GM21367 (cell line): Measurements from ENCODE around the gene ZNF398.

Experiments
- ATAC-seq: cut with Tn5 transposase; IDR thresholded peaks from one replicate; pipeline ENCODE4 v1.9.1; 2021; ENCODE audit not compliant: unreplicated experiment

The ZNF398 gene

DNA sequence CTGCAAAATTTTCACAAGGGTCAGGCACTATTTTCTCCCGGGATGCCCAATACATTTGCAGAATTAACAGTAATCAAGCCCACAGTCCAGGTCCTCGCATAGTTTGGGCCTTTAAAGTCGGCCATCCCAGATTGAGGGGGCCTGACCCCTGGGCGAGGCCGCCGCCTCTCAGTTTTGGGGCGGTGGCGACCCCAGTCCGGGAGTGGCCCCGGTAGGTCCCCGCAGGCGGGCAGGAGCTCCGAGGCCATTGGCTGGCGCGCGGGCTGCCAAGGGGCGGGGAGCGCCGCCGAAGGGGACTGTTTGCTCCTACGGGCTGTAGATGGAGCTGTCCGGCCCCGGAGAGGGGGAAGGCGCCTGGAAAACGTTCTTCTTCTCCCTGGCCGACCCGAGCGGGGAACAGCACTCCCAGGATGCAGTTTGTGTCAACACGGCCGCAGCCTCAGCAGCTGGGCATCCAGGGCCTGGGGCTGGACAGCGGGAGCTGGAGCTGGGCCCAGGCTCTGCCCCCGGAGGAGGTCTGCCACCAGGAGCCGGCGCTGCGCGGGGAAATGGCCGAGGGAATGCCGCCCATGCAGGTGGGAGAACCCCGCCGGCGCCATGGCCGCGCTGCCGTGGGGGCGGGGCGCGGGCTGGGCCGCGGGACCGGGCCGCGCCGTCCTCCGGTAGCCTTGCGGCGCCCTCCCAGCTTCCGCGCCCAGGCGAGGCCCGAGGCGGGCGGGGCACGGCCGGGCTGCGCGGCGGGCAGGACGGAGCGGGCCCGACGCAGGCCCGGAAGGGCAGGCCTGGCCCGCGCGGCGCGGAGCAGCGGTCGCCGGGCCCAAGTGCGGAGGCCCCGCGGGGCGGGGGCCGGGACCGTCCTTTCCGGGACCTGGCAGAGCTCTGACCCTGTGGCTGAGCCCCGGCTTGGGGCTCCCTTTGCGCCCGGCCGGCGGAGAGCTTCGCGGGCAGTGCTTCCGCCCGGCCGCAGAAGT lies 48.2 kb downstream of the ZNF398 start, which contains the start of gene ZNF282:
TSS of gene ZNF282 (plus strand) at position 367 of the 971 bp plus-strand sequence. CDS start at position 411, 44 bp downstream.
- peak; percentile 83 for ATAC-seq

DNA sequence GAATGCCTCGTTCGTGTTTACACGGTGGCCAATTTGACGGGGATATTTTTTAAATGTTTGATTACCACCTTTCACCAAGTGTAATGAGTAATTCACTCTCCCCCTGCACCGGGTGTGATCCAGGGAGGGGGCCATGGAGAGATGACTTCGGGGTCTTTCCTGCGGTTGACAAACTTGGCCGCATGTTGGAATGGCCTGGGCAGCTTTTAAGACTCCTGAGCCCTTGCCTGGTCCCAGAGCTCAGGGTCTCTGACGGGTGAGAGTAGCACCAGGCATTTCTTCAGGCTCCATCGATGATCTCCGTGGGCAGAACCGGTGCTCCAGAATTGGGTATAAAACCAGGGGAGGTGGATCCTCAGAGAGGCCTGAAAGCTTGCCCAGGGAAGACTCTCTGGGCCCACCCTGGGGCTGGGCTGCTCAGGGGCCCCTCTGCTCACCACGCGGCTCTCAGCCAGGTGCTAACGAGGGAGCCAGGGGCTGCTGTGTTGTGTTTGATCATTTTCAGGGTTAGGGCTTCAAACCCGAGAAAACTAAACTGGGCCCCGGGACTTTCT lies 49.0 kb downstream of the ZNF398 start:
- ATAC-seq, result peak; percentile 4

DNA sequence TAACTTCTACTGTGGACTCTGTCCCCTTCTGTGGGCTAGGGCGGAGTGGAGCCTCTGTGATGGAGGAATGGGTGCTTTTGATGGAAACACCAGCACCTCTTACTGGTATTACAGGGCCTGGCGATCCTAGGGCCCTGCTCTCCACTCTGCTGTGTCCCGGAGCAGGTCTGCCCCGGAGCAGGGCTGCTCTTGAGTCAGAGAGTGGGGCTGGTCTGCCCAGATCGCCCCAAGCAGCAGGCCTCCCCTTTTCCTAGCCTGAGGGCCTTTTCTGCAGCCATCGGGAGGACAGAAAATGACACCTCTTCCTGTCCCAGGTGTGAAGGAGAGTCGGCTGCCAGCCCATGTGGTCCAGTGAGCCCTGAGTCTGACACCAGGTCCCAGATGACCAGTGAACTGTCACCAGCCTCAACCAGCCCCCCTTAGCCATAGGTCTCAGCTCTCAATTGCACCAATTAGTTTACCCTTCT lies 49.5 kb downstream of the ZNF398 start:
- peak; percentile 12 for ATAC-seq

DNA sequence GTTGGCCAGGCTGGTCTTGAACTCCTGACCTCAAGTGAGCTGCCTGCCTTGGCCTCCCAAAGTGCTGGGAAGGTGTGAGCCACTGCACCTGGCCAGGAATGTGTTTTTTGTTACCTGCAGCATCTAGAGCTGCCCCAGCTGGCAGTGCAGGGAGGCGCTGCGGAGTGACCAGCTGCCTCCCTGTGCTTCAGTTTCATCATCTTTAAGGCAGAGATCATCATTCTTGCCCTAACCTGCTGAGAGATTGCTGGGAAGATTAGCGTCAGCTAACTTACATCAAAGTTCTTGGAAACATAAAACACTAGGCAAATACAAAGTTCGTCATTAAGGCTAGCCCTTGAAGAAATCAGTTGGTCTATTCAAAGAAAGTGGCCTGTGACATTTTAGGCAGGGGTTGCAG lies 50.4 kb downstream of the ZNF398 start:
- ATAC-seq, result no peak

- no peak for ATAC-seq
Observed at GRCh38 chr7:149198161-149198816, 51.0 kb downstream of the ZNF398 start.

GRCh38 chr7:149199234-149199995 lies 52.2 kb downstream of the ZNF398 start:
- no peak for ATAC-seq

DNA sequence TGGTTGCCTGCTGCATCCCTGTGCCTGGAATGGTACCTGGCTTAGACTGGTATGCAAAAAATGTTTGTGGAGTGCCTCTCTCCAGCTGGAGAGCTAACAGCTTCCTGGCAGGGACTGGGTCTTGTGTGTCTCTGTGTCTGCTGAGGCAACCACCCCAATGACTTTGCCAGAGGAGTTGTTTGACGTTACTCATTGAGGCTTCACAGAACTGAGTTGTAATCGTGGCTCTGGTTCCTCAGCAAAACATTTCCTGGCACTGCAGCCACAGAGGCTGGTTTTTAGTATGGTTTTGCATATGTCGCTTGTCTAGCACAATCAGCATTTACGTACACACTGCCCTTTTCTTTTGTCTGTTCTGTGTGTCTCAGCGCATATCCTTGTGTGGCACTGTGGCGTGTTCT lies 55.6 kb downstream of the ZNF398 start:
- ATAC-seq, result no peak

GRCh38 chr7:149205690-149206381 lies 58.6 kb downstream of the ZNF398 start:
- no peak for ATAC-seq

DNA sequence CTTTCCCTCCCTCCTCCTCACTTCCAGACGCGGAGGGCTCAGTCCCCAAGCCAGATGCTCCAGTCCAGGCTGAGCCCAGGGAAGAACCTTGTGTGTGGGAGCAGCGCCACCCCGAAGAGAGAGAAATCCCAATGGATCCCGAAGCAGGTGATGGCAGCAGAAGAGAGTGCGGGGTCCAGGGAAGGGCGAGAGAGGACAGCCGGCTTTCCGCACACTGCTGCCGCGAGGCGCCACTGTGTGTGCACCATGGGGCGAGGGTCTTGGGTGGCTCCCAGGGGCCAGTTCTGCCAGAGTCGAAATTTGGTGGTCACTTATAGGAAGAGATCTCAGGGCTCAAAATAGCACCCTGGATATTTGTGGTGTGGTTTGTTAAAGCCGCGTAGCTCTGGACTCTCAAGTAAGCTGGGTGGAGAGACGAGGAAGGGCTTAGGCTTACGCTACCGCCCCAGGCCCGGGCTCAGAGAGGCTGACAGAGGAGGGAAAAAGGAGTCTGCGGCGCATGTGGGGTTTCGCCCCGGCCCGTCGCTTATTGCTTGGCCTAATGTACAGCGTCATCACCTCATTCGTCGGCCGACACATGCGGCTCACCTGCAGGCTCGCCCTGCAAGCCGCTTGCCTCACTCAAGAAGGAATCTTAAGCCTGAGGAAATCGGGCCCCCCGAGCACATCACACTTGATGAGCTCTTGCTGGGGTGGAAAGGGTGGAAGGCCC lies 60.2 kb downstream of the ZNF398 start:
- ATAC-seq, result no peak

DNA sequence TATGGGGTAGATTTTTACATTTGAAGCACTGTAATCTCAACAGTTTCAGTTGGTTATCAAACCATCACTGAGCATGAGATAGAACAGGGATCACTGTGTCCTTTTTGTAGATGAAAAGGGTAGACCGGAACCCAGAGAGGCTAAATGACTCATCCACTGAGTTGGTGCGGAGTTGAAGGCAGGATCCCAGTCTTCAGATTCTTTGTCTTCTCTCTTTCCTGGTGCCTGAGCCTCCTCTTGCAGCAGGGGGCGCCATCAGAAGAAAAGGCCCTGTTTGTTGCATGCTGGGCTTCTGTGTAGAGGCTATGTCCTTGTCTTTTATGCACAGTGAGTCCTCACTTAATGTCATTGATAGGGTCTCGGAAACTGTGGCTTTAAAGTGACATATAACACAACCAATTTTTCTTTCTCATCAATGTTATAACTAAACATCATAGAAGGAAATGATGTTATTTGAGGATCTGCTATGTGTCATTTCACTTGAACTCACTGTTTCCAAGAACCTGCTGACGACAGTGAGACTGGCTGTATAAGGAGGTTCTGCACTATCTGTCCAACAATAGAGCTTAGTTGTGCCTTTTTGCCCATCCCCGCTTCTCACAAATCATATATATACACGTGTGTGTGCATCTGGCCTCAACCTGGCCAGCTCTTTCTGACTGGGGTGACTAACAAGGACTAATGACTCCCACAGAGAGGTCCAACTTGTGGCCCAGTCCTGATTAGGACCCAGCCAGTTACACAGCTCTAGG lies 62.4 kb downstream of the ZNF398 start:
- ATAC-seq, result peak; percentile 69

GRCh38 chr7:149210551-149210950 lies 63.3 kb downstream of the ZNF398 start:
- no peak for ATAC-seq

- ATAC-seq, result no peak
Observed at GRCh38 chr7:149214020-149214720, 66.9 kb downstream of the ZNF398 start.

- ATAC-seq, result no peak
Observed at GRCh38 chr7:149216402-149216801, 69.1 kb downstream of the ZNF398 start.

GRCh38 chr7:149217570-149217969 lies 70.3 kb downstream of the ZNF398 start:
- no peak for ATAC-seq

DNA sequence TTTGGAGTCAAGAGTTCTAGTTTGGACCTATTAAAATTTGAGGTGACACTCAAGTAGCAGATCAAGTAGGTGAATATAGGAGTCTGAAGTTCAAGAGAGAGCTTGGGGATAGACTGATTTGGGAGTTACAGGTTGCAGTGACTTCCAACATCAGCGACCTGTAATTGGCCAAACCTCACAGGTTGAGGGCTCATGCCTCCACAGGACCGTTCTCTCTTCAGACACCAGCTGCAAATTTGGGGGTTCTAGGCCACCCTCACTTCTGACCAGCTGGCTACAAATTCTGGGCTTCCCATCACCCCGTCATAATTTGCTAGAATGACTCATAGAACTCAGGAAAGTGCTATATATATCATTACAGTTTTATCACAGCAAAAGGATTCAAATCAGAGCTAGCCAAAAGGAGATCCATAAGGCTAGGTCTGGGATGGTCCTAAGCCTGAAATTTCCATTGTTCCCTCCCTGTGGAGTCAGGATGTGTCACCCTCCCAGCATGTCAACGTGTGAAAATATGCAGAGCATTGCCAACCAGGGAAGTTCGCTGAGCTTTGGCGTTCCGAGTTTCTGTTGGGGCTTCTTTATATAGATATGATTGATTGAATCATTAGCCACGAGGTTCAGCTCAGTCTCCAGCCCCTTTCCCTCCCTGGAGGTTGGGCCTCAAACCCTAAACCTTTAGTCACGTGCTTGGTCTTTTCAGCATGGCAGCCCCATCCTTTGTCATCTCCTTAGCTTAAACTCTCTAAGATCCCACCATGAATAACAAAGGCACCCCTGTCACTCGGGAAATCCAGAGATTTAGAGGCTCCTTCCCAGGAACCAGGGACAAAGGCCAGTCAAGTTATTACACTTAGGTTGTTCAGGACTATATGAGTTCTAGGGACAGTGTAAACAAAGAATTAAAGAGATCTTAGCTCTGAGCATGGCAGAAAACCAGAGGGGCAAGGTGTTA lies 71.5 kb downstream of the ZNF398 start:
- no peak for ATAC-seq

DNA sequence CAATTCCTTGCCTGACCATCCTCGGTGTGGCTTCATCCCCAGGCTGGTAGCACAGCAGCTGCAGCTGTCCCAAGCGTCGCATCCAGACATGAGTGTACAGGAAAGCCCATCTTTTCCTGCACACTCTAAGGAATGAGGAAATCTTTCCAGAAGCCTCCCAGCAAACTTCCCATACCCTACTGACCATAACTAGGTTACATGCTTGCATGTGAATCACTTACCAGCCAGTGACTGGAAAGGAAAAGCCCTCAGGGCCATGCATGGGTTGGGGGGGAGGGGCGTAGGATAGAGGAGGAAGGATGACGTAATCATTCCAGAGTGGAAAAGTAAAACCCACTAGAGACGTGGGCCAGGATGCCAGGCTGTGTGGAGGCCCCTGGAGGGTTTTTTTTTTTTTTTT lies 73.3 kb downstream of the ZNF398 start:
- no peak for ATAC-seq

DNA sequence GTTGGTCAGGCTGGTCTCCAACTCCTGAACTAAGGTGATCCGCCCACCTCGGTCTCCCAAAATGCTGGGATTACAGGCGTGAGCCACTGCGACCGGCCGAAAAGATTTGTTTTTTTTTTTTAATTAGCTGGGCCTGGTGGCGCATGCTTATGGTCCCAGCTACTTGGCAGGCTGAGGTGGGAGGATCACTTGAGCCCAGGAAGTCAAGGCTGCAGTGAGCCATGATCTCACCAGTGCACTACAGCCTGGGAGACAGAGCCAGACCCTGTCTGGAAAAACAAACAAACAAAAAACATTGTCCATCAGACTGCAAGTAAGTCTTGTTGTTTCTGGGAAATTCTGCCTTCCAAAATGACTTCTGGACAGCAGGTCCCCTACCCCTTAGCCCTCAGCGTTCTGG lies 75.9 kb downstream of the ZNF398 start:
- no peak for ATAC-seq
